Stimulated activated CD4-positive, alpha-beta T cell treated with anti-CD3 and anti-CD28 coated beads, Interleukin-4, amount 100 ng/mL, for 24 hours (primary cell): ENCODE data around the gene USP11.

ENCODE experiments used
- DNase-seq: peaks from one replicate; pipeline ENCODE4 v3.0.0-alpha.2; 2020

Gene USP11

DNA sequence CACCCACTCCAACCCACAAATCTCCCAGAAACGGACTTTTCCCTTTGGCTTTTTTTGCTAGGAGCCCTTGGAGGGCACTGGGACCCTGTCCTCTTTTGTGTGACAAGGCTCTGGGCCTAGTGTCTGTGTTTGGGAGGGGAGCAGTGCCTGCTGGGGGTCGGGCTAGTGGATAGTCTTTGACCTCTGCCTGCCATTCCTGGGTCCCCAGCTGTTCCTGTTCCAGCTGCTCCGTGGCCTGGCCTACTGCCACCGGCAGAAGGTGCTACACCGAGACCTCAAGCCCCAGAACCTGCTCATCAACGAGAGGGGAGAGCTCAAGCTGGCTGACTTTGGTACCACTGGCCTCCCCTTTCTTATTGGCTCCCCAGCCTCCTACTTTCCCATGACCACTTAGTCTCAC, 6.7 kb upstream of the USP11 start:
- no peak for DNase-seq

DNA sequence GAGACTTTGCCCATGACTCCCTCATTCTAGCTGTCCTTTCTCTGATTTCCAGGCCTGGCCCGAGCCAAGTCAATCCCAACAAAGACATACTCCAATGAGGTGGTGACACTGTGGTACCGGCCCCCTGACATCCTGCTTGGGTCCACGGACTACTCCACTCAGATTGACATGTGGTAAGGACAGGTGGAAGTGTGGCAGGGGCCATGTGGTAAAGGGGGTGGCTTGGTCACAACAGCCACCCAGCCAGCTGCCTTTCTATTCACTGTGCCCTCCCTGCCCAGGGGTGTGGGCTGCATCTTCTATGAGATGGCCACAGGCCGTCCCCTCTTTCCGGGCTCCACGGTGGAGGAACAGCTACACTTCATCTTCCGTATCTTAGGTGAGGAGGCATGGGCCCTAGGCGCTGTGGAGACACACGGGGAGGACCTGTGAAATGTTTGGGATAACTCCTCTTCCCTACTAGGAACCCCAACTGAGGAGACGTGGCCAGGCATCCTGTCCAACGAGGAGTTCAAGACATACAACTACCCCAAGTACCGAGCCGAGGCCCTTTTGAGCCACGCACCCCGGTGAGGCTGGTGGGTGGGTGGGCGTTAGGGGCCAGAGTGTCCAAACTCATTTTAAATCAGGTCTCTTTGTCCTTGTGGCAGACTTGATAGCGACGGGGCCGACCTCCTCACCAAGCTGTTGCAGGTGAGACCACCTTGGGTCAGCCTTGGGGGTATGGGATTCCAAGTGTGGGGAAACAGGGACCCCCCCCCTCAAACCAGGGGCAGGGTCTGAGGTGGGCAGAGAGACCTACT, 6.1 kb upstream of the USP11 start:
- no peak for DNase-seq

- DNase-seq, result no peak
Observed at GRCh38 chrX:47227334-47227583, 5.5 kb upstream of the USP11 start.

GRCh38 chrX:47228550-47229270, 4.1 kb upstream of the USP11 start:
- DNase-seq, result no peak

DNA sequence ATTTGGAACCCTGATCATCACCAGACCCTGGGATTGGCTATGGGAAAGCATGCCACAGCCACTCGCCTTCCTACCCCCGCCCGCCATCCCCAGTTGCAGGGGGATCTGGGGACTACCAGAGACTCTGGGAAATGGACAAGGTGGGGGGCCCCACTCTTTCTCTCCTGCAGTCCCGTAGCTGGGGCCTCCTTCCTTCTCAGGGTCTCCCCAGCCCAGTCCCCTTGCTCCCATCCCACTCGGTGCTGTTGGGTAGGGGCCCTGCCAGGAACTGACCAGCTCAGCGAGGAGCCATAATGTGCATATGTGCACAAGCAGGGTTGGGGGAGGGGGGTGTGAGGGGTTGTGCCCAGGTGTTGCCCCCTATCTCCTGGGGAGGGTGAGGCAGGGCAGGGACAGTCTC, 3.4 kb upstream of the USP11 start:
- DNase-seq, result no peak

DNA sequence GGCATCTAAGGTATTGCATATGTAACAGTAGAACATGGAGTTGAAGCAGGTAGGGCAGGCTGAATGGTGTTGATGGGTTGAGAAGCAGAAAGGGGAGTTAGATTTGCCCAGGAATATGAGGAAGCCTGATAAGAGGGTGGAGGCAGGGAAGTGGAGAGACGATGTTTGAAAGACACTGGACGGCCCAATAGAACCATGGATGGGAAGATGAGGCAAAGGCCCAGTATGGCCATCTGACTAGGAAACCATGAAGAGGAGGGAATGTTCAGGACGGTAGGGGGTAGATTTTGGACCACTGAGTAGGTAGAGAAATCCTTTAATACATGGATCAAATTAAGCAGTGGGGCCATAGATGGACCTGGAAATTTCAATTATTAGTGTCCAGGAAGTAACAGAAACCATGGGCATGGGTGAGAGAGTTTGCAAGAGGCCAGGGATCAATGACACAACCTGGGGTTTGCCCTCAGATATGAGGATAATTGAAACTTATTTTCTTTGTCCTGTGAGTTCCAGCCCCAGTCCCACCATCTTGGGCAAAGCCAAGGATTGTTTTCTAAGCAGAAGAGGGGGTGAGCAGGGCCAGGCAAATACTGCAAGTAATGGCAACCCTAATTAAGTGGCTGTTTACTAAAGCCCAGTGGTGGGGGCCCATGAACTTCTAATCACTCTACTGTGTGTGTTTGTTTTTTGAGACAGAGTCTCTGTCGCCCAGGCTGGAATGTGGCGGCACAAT, 2.5 kb upstream of the USP11 start:
- DNase-seq, result no peak

DNA sequence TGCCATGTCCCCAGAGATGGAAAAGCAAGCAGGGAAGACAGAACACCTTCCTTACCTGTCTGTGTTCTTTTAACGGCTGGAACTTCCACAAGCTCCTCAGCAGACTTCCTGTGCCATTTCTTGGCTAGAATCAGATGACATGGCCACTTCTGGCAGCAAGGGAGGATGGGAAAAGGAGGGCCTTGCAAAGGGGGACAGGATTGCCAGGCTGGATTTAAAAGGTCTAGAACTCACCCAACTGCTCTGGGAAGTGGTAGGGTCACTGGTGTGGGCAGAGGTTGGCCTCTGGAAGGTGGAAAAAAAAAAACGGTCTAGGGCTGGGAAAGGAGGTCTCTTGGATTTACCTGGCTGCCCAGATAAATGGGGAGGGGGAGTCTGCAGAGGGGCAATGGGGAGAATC, 1.6 kb upstream of the USP11 start:
- DNase-seq, result no peak

- DNase-seq, result no peak
Observed at GRCh38 chrX:47232197-47232802, 509 bp upstream of the USP11 start.

DNA sequence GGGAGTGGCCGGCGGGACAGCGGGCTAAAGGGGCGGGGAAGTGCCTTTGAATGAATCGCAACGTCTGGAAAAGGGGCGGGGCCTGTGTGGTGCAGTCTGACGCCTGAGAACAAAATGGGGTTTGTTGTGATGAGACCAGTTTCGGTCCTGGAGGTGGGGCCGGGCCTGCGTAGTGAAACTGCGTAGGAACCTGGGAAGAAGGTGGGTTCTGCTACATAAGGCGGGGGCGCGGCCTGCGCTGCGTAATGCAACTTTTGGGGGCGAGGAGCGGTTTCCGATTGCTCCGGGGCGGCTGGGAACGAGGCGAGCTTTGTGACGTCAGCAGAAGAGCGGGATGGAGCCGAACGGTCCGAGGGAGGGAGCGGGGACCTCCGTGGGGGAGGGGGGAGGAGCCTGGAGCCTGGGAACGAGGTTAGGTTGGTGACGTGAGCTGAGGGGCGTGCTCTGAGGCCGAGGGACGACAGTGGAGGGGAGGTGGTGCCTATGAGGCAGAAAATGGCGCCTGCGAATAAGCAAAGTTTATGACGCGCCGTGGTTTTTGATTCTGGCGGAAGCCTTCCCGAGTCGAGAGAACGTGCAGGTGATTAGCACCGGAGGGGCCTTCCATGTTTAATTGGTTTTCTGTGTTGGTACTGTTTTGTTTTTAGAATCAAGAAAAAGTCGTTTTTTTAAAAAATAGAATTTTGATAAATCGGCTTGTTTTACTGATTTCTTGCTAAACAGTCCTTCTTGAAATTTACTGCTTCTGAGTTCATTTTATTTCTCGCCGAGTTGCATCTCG, 714 bp downstream of the USP11 start:
- DNase-seq, result peak; percentile 91

- DNase-seq, result no peak
Observed at GRCh38 chrX:47234583-47234982, 1.8 kb downstream of the USP11 start.

DNA sequence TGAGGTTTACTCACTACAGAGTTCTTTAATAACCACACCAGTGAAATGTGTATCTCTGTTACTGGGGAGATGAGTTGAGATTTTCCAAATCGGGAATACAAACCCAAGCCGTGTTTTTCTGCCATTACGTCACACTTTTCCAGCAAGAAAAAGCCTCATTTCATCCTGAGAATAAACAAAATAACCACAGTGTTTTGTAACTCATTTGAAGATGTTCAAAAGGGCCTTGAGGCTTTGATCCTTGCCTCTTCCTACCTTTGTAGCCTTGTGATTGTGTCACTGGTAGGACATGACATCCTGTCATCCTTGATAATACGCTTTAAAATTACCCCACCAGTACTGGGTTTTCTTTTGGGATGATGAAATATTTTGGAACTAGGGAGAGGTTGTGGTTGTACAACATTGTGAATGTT, 2.9 kb downstream of the USP11 start:
- no peak for DNase-seq

- DNase-seq, result no peak
Observed at GRCh38 chrX:47239199-47239598, 6.4 kb downstream of the USP11 start.

- DNase-seq, result no peak
Observed at GRCh38 chrX:47239898-47240545, 7.2 kb downstream of the USP11 start.

DNA sequence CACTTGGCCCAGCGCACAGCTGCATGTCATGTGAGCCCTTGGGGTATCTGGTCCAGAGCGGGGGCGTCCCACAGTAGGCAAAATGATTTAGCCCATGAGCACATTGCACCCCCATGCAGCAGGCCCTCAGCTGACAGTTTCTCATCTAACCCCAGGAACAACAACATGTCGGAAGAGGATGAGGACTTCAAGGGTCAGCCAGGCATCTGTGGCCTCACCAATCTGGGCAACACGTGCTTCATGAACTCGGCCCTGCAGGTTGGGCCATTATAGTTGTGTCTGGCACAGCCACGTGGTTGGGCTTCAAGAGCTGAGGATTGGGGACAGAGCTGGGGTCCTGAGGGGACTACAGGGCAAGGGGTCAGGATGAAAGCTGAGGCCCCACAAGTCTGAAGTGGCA, 7.8 kb downstream of the USP11 start:
- no peak for DNase-seq

GRCh38 chrX:47241201-47242011, 8.6 kb downstream of the USP11 start:
- no peak for DNase-seq

DNA sequence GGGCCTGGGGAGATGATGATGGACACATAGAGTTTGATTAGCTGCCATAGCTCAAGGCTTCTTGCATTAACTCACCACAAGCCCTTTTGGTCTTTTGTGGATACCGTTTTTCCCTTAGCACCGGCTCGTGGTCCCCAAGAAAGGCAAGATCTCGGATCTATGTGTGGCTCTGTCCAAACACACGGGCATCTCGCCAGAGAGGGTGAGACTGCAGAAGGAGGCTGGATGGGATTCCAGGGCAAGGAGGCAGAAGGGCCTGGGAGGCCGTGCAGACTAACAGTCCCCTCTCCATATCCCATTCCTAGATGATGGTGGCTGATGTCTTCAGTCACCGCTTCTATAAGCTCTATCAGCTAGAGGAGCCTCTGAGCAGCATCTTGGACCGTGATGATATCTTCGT, 9.5 kb downstream of the USP11 start:
- DNase-seq, result no peak

- DNase-seq, result no peak
Observed at GRCh38 chrX:47243351-47243750, 10.5 kb downstream of the USP11 start.

DNA sequence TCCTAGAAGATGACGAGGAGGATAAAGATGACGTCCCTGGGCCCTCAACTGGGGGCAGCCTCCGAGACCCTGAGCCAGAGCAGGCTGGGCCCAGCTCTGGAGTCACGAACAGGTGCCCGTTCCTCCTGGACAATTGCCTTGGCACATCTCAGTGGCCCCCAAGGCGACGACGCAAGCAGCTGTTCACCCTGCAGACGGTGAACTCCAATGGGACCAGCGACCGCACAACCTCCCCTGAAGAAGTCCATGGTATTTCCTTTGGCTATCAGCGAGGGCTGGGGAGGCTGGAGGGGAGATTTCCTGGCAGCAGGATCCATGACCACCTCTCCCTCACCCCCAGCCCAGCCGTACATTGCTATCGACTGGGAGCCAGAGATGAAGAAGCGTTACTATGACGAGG, 11.9 kb downstream of the USP11 start:
- DNase-seq, result no peak

GRCh38 chrX:47245156-47245555, 12.3 kb downstream of the USP11 start:
- DNase-seq, result no peak

DNA sequence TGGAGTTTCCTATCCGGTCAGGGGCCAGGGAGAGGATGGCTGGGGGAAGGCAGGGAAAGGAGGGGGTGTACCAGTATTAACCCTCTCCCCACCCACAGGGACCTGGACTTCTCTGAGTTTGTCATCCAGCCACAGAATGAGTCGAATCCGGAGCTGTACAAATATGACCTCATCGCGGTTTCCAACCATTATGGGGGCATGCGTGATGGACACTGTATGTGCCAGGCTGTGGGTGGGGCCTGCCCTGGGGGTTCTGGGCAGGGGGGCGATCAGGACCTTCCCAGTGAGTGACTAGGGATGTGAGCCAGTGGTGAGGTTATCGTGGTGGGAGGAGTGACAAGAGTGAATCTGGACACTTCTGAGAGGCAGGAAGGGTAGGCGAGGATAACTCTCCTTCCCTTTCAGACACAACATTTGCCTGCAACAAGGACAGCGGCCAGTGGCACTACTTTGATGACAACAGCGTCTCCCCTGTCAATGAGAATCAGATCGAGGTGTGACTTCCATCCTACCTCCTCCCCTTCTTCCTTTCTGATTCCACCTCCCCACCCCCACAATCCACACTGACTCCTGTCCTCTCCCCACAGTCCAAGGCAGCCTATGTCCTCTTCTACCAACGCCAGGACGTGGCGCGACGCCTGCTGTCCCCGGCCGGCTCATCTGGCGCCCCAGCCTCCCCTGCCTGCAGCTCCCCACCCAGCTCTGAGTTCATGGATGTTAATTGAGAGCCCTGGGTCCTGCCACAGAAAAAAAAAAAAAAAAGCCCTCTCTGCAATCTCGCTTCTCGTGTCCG, 14.6 kb downstream of the USP11 start:
- no peak for DNase-seq

GRCh38 chrX:47247999-47248320, 15.2 kb downstream of the USP11 start:
- DNase-seq, result no peak
